HFF-Myc (cell line): ENCODE measurements around the gene PSMB5.
A peak's percentile ranks its signal among the peaks of the same experiment; 100 is the strongest.

Source experiments
- DNase-seq: peaks from one replicate; pipeline ENCODE4 v3.0.0-alpha.2; 2011; ENCODE audit warnings: low read depth; ENCODE audit errors: extremely low read depth
- H3K4me3 ChIP-seq: replicated peaks from 2 replicates; pipeline ENCODE4 v1.5.1; 2011; ENCODE audit warnings: low read depth, mild to moderate bottlenecking, control low read depth, low read length
- CTCF ChIP-seq: IDR thresholded peaks from 2 replicates; pipeline ENCODE4 v1.5.1; 2012; ENCODE audit warnings: mild to moderate bottlenecking, low read depth, low read length, control low read depth; ENCODE audit errors: missing control alignments

PSMB5 gene

GRCh38 chr14:22984959-22985658 is 49.6 kb downstream of the PSMB5 start:
- no peak overlapping the region for H3K4me3 ChIP-seq
- no peak for DNase-seq
- TF ChIP-seq CTCF, result no peak

DNA sequence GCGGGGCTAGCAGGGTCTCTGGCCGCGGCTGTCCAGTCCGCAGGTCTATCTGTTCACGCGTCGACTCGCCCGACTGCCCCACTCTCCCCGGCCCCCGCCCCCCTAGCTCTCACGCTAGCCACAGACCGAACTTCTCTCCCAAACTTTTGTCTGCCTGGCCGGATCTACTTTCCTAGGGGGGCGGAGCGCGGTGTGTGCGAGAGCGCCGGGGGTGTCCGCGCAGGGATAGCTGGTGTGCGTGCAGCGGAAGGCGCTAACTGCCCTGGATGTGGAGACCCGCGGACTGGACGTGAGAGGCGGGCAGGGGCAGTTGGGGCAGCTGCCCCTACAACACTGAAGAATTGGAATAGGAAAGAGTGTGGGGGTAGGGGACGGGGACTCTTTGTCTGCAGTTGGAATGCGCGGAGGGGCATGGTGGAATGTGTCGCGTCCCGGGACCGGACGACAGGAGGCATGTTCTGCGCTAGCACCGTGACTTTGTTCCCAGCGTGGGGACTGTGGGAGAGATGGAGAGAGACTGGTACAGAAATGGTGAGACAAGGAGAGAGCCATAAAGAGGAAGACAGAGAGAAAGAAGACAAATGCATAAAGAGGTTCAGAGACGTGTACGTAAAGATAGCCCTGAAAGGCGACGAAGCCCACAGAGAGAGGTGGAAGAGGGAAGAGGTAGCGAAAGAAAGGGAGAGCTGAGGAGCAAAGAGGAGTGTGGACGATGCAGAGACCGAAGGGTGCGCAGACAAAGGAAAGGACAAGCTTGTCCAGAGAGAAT is 52.0 kb downstream of the PSMB5 start, which contains the start of gene AJUBA:
Gene AJUBA, minus strand, starts transcription at position 75 of the 769 bp plus-strand sequence. CDS start 285 bp downstream, outside the sequence.
- peak; percentile 72 for DNase-seq
- TF ChIP-seq CTCF, result no peak
- H3K4me3 ChIP-seq, result peak within 1 kb of the TSS; percentile 78

DNA sequence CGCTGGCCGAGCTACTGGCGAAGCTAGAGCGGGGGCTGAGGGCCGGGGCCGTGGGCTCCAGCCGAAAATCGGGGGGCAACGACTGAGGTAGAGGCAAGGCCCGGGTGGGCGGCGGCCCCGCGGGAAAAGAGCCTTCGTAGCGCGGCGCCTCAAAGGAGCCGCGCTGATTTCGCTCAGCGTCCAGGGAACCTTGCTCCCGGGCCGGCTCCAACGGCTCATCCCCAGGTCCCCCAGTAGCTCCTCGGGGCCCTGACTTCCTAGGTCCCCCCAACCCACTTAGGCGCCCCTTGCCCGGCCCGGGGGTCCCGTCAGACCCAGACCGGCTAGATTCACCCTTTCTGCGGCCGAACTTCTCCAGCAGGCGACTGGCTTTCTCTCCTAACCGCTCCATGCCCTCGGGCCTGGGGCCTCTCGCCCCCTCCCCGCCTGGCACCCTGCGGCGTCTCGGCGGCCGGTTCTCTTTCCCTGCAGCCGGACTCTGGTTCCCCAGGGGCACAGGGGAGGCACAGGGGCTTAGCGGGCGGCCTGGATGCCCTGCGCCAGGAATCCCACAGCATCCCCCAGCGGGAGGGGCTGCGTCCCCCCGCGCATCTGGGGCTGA is 52.7 kb downstream of the PSMB5 start:
- no peak for TF ChIP-seq CTCF

DNA sequence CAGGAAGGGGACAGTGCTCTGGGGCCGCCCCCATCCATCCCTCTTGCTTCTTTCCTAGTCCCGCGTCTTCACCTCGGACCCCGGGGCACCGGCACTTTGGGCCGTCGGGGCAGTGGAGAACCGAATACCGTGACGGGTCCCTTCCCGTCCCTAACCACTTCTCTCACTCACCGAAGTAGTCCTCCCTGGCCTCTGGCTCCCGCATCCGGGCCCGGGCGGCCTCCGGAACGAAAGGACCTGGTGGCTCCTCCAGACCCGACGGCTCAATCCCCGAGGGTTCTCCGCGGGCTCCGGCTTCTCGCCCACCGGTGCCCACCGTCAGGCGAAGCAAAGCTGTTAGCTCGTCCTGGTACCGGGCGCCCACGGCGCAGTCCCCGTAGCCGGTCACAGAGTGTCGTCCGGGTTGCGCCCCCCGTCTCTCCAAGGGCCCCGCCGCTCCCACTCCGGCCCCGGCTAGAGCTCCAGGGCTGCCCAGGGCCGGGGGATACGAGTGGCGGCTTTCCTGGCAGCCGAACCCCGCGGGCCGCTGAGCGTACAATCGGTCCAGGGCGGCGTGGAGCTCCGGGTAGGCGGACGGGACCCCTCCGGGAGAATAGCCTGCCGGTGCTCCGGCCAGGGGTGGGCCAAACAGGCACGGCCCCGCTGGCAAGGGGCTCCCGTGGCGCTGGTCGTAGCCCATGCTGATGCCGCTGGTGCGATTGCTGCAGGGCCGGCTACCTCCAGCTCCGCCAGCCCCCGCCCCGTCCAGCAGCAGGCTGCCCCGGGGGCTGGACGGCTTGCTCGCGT is 53.4 kb downstream of the PSMB5 start:
- H3K4me3 ChIP-seq, result peak overlapping the region; percentile 78
- DNase-seq, result no peak
- TF ChIP-seq CTCF, result no peak

More for the DNA sequence above, 52.7 kb downstream of the PSMB5 start:
- no peak for DNase-seq
- peak overlapping the region; percentile 78 for H3K4me3 ChIP-seq

- no peak for TF ChIP-seq CTCF
- H3K4me3 ChIP-seq, result peak overlapping the region; percentile 78
- no peak for DNase-seq
Observed at GRCh38 chr14:22980672-22981089, 54.0 kb downstream of the PSMB5 start.

GRCh38 chr14:22979748-22980392 is 54.8 kb downstream of the PSMB5 start:
- DNase-seq, result no peak
- TF ChIP-seq CTCF, result no peak
- peak overlapping the region; percentile 78 for H3K4me3 ChIP-seq
